Endothelial cell of umbilical vein (primary cell): ENCODE data around the gene ZDHHC17. TPM values are rescaled to one million over a fixed set of nuclear protein-coding genes. Genes with fewer than 3 reads are reported as not detected.

Experiments used
- Bru-seq: library from RNA; stranded (reverse); fragments of 400-500 nt; gene quantifications from one replicate; lab custom pipeline; 2021; lab: Mats Ljungman, UMichigan
- BruChase-seq, 2 experiments: library from RNA; stranded (reverse); fragments of 400-500 nt; gene quantifications; one replicate each; lab custom pipeline; 2021; lab: Mats Ljungman, UMichigan
- BruUV-seq: library from RNA; stranded (reverse); fragments of 400-500 nt; replicated peaks from 2 replicates; lab custom pipeline; 2021; lab: Mats Ljungman, UMichigan
- CTCF ChIA-PET: fragments of 300-600, 350-600 bp; sonication (Branson Sonifier 250); formaldehyde crosslinking; loops from one replicate; lab custom pipeline; 2021; ENCODE audit warnings: antibody characterized with exemption, inconsistent platforms; lab: Charles Lee
- POLR2A ChIA-PET: fragments of 300-600, 350-600 bp; sonication (Branson Sonifier 250); formaldehyde crosslinking; loops from one replicate; lab custom pipeline; 2021; ENCODE audit warnings: antibody characterized with exemption, inconsistent platforms; lab: Charles Lee
- DNase-seq: peaks from one replicate; pipeline ENCODE4 v3.0.0-alpha.2; 2011; ENCODE audit warnings: low read depth, low spot score
- FAIRE-seq: peaks from 2 replicates; lab custom pipeline; 2011; peaks lifted over from hg19 to GRCh38; lab: Jason Lieb, UNC
- H2AFZ ChIP-seq: 2 replicates; pipeline ENCODE4 v1.6.0; 2012; ENCODE audit warnings: low read depth, low read length, control low read depth, inconsistent platforms
- H3K27ac ChIP-seq: 2 replicates; pipeline ENCODE4 v1.5.1; 2011; ENCODE audit warnings: low read depth, mild to moderate bottlenecking, control low read depth, low read length, moderate library complexity; ENCODE audit not compliant: insufficient read depth
- H3K27me3 ChIP-seq, 2 experiments: 2 replicates each; pipeline versions ENCODE4 v1.6.0 to v1.6.1; 2011; ENCODE audit warnings: low read length in 2 of 2, mixed read lengths in 1 of 2; ENCODE audit not compliant: control insufficient read depth in 2 of 2, insufficient read depth in 2 of 2
- H3K36me3 ChIP-seq, 2 experiments: 2 replicates in 1 of 2; 3 replicates in 1 of 2; pipeline ENCODE4 v1.5.1; 2011; ENCODE audit warnings: low read length in 2 of 2, mild to moderate bottlenecking in 1 of 2, moderate library complexity in 1 of 2; ENCODE audit not compliant: control insufficient read depth in 2 of 2, insufficient read depth in 2 of 2; ENCODE audit errors: extremely low read depth in 1 of 2
- H3K4me1 ChIP-seq: 3 replicates; pipeline ENCODE4 v1.5.1; 2011; ENCODE audit warnings: mild to moderate bottlenecking, low read length; ENCODE audit not compliant: control insufficient read depth, insufficient read depth; ENCODE audit errors: extremely low read depth
- H3K4me2 ChIP-seq: 2 replicates; pipeline ENCODE4 v1.6.1; 2011; ENCODE audit warnings: low read length, control low read depth, mixed read lengths; ENCODE audit not compliant: insufficient read depth
- H3K4me3 ChIP-seq, 3 experiments: fragments of 200-600 bp in 1 of 3; sonication (generic), shearing (Covaris generic) in 1 of 3; replicated peaks in 1 of 3; 2 replicates each; pipeline ENCODE4 v1.5.1; 2011 to 2016; ENCODE audit warnings: control low read depth in 3 of 3, low read length in 3 of 3, mild to moderate bottlenecking in 2 of 3, inconsistent platforms in 1 of 3, low read depth in 1 of 3, moderate library complexity in 1 of 3; ENCODE audit not compliant: insufficient read depth in 1 of 3
- H3K79me2 ChIP-seq: 2 replicates; pipeline ENCODE4 v1.6.0; 2012; ENCODE audit warnings: low read length, inconsistent platforms; ENCODE audit not compliant: control insufficient read depth, insufficient read depth
- H3K9ac ChIP-seq: replicated peaks from 2 replicates; pipeline ENCODE3; 2011; ENCODE audit warnings: low read length, control low read depth; ENCODE audit not compliant: insufficient read depth; ENCODE audit errors: extremely low read depth
- H3K9me1 ChIP-seq: replicated peaks from 3 replicates; pipeline ENCODE4 v1.6.0; 2011; ENCODE audit warnings: mild to moderate bottlenecking, low read length; ENCODE audit not compliant: control insufficient read depth, insufficient read depth; ENCODE audit errors: extremely low read depth
- H3K9me3 ChIP-seq: replicated peaks from 2 replicates; pipeline ENCODE4 v1.5.1; 2012; ENCODE audit warnings: low read length, inconsistent platforms; ENCODE audit not compliant: control insufficient read depth, insufficient read depth
- H4K20me1 ChIP-seq: replicated peaks from 2 replicates; pipeline ENCODE3; 2011; ENCODE audit warnings: mild to moderate bottlenecking, low read length; ENCODE audit not compliant: control insufficient read depth, insufficient read depth; ENCODE audit errors: extremely low read depth
- EZH2 ChIP-seq: IDR thresholded peaks from 2 replicates; pipeline ENCODE4 v1.6.1; 2012; ENCODE audit warnings: borderline replicate concordance, low read depth, mild to moderate bottlenecking, moderate library complexity, low read length, inconsistent platforms; ENCODE audit not compliant: severe bottlenecking
- FOS ChIP-seq: IDR thresholded peaks from 2 replicates; pipeline ENCODE4 v1.6.1; 2011; ENCODE audit warnings: mild to moderate bottlenecking, low read length, moderate library complexity, borderline replicate concordance; ENCODE audit not compliant: insufficient read depth
- JUN ChIP-seq: IDR thresholded peaks from 2 replicates; pipeline ENCODE4 v1.6.1; 2011; ENCODE audit warnings: borderline replicate concordance, low read depth; ENCODE audit not compliant: insufficient read length, insufficient read depth
- MYC ChIP-seq: IDR thresholded peaks from one replicate; pipeline ENCODE4 v1.6.1; 2011; ENCODE audit warnings: mild to moderate bottlenecking, low read depth, low read length
- POLR2A ChIP-seq: IDR thresholded peaks from 2 replicates; pipeline ENCODE4 v1.6.1; 2012; ENCODE audit warnings: low read depth, mild to moderate bottlenecking, control low read depth, low read length
- POLR2AphosphoS5 ChIP-seq: IDR thresholded peaks from 2 replicates; pipeline ENCODE4 v1.6.1; 2012; ENCODE audit warnings: low read depth, mild to moderate bottlenecking, control low read depth, low read length, moderate library complexity; ENCODE audit not compliant: insufficient read depth
- dilution Hi-C: fragments of 300-500 bp; cut with MboI; formaldehyde crosslinking; loops from one replicate; pipeline ENCODE4 v1.15.0; 2019; ENCODE audit warnings: low sequenced_read_pairs; ENCODE audit not compliant: extremely low pct_ligation_motif_present
- intact Hi-C: fragments of 100-400 bp; cut with micrococcal nuclease; formaldehyde crosslinking; loops from one replicate; pipeline ENCODE4 v1.10.0; 2022
- long read RNA-seq: library from polyadenylated mRNA; stranded (forward); transcript quantifications from one replicate; pipeline ENCODE4 v2.0.0, GENCODE V29; 2021
- polyA minus RNA-seq, 3 experiments: library from RNA; depleted of rRNA, polyadenylated mRNA; stranded (reverse); fragments of >200 nt; gene quantifications; 1 replicate in 1 of 3; 2 replicates in 2 of 3; pipeline ENCODE4 v1.2.3, GENCODE V29; 2011
- polyA plus RNA-seq, 4 experiments: library from polyadenylated mRNA; depleted of rRNA in 3 of 4; stranded (reverse) in 3 of 4; unstranded in 1 of 4; fragments of >200 nt; gene quantifications; 2 replicates each; pipeline versions ENCODE4 v1.2.1 to v1.2.3, GENCODE V29; 2011 to 2012; ENCODE audit warnings: missing spikeins in 1 of 4
- total RNA-seq: library from RNA; stranded (reverse); gene quantifications from 2 replicates; pipeline ENCODE4 v1.2.3, GENCODE V29; 2021
- TF ChIP-seq, protein P1 (sequence below): IDR thresholded peaks from 2 replicates; pipeline ENCODE4 v1.6.1; 2011; ENCODE audit not compliant: insufficient read depth, insufficient read length
- TF ChIP-seq, protein P2 (sequence below), 2 donors: IDR thresholded peaks; 1 replicate in 1 of 2; 2 replicates in 1 of 2; pipeline ENCODE4 v1.5.1; 2011; ENCODE audit warnings: low read length in 2 of 2, mild to moderate bottlenecking in 2 of 2, moderate library complexity in 2 of 2, control low read depth in 1 of 2, inconsistent platforms in 1 of 2, low read depth in 1 of 2; ENCODE audit not compliant: insufficient read depth in 1 of 2; ENCODE audit errors: extremely low read depth in 1 of 2

Gene ZDHHC17, protein sequence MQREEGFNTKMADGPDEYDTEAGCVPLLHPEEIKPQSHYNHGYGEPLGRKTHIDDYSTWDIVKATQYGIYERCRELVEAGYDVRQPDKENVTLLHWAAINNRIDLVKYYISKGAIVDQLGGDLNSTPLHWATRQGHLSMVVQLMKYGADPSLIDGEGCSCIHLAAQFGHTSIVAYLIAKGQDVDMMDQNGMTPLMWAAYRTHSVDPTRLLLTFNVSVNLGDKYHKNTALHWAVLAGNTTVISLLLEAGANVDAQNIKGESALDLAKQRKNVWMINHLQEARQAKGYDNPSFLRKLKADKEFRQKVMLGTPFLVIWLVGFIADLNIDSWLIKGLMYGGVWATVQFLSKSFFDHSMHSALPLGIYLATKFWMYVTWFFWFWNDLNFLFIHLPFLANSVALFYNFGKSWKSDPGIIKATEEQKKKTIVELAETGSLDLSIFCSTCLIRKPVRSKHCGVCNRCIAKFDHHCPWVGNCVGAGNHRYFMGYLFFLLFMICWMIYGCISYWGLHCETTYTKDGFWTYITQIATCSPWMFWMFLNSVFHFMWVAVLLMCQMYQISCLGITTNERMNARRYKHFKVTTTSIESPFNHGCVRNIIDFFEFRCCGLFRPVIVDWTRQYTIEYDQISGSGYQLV
- total RNA-seq (23.6 and 26.9 TPM in 2 replicates), polyA plus RNA-seq (14.9 and 21.2 TPM in 2 replicates), polyA minus RNA-seq (97.9 and 99.6 TPM in 2 replicates), Bru-seq, nascent RNA (percentile 86 among the genes with signal in this experiment), BruChase-seq, experiment 1, labeled RNA remaining after a 6-hour chase (percentile 72 among the genes with signal in this experiment), BruChase-seq, experiment 2, labeled RNA remaining after a 2-hour chase (percentile 81 among the genes with signal in this experiment)
- 6.6 and 10.1 TPM in 2 replicates for polyA plus RNA-seq (2011; cell fraction: cytosol; rRNA removed)
- polyA plus RNA-seq (2011; cell fraction: nucleus; rRNA removed): 103 and 106 TPM in 2 replicates
- polyA plus RNA-seq (2012): 16.6 and 23.0 TPM in 2 replicates
- polyA minus RNA-seq (2011; cell fraction: cytosol; rRNA and poly(A)+ RNA removed): 18.2 TPM
- polyA minus RNA-seq (2011; cell fraction: nucleus; rRNA and poly(A)+ RNA removed): 115 and 158 TPM in 2 replicates
- long read RNA-seq, full-length matches to known transcripts: 8 of 13 reads
- long read RNA-seq, partial matches to known transcripts: 2 of 13 reads
- long read RNA-seq, other reads (novel, unspliced or antisense): 3 of 13 reads

DNA sequence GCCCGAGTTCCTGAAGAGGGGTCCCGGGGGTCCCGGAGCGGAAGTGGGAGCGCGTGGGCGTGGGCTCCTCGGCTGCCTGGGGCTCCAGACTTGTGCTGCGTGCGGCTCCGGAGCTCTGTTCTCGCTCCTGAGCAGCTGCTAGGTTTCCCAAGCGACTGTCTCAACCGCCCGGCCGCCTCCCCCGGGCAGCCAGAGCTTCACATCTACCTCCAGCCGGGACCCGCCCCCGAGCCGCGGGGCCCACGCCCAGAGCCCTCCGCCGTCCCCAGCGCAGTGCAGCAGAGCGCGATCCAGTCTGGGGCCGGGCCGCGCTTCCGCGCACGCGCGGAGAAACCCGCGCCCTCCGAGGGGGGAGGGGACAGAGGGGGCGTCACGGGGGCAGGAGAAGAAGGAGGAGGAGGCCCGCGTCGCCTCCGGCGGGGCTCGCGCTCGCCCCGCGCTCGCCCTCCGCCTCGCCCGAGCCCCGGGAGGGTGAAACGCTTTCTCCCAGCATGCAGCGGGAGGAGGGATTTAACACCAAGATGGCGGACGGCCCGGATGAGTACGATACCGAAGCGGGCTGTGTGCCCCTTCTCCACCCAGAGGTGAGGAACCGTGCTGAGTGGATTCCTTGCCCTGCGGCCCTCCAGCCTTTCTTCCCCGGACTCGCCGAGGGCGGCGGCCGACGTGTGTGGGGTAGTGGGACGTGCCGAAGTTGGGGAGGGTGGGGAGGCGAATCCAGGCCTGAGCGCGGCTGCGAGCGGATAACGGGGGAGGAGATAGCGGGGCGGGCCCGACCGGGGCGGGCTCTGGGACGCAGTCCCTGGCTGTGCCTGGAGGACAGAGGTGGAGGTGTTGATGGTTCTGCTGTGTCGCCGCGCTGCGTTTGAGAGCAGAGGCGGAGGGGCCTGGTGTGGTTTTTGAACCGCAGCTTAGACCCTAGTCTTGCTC lies at the start of gene ZDHHC17:
Gene ZDHHC17, plus strand, starts transcription at position 370 of the 930 bp plus-strand sequence. Its CDS starts 122 bp downstream, at position 492.
- Histone ChIP-seq H4K20me1 (no peaks in the 10 kb centered on the region), H3K36me3 (no peaks in the 10 kb centered on the region), H3K9ac (peak within 1 kb of the TSS; percentile 91), H3K9me1 (no peaks in the 10 kb centered on the region), H3K27ac (peak within 1 kb of the TSS; percentile 91), H3K79me2 (peaks cover 44% of the 10 kb centered on the region), H3K4me1 (peaks cover 17% of the 10 kb centered on the region), H3K27me3 (no peaks in the 10 kb centered on the region), H3K4me2 (peak within 1 kb of the TSS; percentile 90), H2AFZ (peak within 1 kb of the TSS; percentile 99), H3K4me3 (peak within 1 kb of the TSS; percentile 75 to 88 (median 75)), H3K9me3 (no peaks in the 10 kb centered on the region)
- TF ChIP-seq POLR2AphosphoS5 (peak; percentile 71), EZH2 (no peak), JUN (no peak), MYC (no peak), POLR2A (peak; percentile 82), FOS (no peak)
- TF ChIP-seq, protein P1, sequence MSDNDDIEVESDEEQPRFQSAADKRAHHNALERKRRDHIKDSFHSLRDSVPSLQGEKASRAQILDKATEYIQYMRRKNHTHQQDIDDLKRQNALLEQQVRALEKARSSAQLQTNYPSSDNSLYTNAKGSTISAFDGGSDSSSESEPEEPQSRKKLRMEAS: peak; percentile 1
- TF ChIP-seq, protein P2, sequence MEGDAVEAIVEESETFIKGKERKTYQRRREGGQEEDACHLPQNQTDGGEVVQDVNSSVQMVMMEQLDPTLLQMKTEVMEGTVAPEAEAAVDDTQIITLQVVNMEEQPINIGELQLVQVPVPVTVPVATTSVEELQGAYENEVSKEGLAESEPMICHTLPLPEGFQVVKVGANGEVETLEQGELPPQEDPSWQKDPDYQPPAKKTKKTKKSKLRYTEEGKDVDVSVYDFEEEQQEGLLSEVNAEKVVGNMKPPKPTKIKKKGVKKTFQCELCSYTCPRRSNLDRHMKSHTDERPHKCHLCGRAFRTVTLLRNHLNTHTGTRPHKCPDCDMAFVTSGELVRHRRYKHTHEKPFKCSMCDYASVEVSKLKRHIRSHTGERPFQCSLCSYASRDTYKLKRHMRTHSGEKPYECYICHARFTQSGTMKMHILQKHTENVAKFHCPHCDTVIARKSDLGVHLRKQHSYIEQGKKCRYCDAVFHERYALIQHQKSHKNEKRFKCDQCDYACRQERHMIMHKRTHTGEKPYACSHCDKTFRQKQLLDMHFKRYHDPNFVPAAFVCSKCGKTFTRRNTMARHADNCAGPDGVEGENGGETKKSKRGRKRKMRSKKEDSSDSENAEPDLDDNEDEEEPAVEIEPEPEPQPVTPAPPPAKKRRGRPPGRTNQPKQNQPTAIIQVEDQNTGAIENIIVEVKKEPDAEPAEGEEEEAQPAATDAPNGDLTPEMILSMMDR (IDR thresholded peaks at IDR 0.05; ENCODE audit: extremely low read depth in 1 of 2, insufficient read depth in 1 of 2, low read depth in 1 of 2, low read length in 2 of 2): no peak
- BruUV-seq: TSS peak; percentile 71
- intact Hi-C loops (loop anchor here (1.0 to 2.0 kb wide), 3 partner anchors 75 to 205 kb away; partner anchors contain the start of genes CSRP2 and OSBPL8), dilution Hi-C loops (no loop called here)
- DNase-seq (peak; percentile 95), FAIRE-seq (peak; percentile 77)
- CTCF ChIA-PET: interaction anchor here (0.7 to 1.9 kb wide), 6 partner anchors 26 to 846 kb away, joined by 3 to 6 read pairs (median 4); no protein-coding TSS in a partner anchor
- POLR2A ChIA-PET: interaction anchor here (1.6 kb wide), 1 partner anchor 76 kb away, joined by 4 read pairs; no protein-coding TSS in a partner anchor
